Ishikawa (cell line): ENCODE results near the gene TNRC6C.

ENCODE experiments used
- EP300 ChIP-seq: IDR thresholded peaks from 2 replicates; pipeline ENCODE4 v1.6.1; 2012; ENCODE audit warnings: borderline replicate concordance
- FOXM1 ChIP-seq: IDR thresholded peaks from 2 replicates; pipeline ENCODE4 v1.6.1; 2012; ENCODE audit warnings: low read depth, borderline replicate concordance
- NFIC ChIP-seq: IDR thresholded peaks from 2 replicates; pipeline ENCODE4 v1.6.1; 2012
- TAF1 ChIP-seq: IDR thresholded peaks from 2 replicates; pipeline ENCODE4 v1.6.1; 2012; ENCODE audit warnings: low read depth, mild to moderate bottlenecking
- YY1 ChIP-seq: IDR thresholded peaks from 2 replicates; pipeline ENCODE4 v1.6.1; 2012; ENCODE audit warnings: low read depth
- ZBTB7A ChIP-seq: IDR thresholded peaks from 2 replicates; pipeline ENCODE4 v1.6.1; 2012; ENCODE audit warnings: low read depth
- TF ChIP-seq, protein P1 (sequence below): IDR thresholded peaks from 2 replicates; pipeline ENCODE4 v1.6.1; 2012

DNA sequence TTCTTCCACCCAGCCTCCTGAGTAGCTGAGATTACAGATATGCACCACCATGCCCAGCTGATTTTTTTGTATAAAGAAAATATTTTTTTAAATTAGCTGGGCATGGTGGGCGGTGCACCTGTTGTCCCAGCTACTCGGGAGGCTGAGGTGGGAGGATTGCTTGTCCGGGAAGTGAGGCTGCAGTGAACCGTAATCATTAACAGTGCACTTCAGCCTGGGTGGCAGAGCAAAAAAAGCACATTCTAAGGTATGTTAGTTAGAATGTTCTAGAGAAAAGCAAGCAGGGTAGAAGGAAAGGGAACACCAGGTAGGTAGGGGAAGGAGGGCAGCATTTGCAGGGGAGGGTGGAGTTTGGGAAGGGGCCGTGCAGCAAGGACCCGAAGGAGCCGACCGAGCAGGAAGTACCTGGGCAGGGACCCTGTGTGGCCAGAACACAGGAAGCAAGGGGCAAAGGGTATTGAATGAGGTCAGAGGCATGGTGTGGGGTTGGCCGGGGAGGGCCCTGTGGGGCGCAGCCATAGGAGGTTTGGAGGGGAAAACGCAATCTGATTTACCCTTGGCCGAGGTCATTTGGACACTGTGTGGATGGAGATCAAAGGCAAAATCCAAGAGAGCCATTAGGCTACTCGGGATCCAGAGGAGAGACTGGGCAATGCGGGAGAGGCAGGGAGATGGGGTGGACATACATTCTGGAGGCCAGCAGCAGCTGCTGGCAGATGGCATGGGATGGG is 189.9 kb downstream of the TNRC6C start:
- TF ChIP-seq NFIC (no peak), EP300 (no peak), TAF1 (no peak), YY1 (no peak), FOXM1 (no peak), ZBTB7A (no peak)
- TF ChIP-seq, protein P1, sequence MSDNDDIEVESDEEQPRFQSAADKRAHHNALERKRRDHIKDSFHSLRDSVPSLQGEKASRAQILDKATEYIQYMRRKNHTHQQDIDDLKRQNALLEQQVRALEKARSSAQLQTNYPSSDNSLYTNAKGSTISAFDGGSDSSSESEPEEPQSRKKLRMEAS: no peak
